Measurements from ENCODE around the gene KCNIP1. TPM values are rescaled to one million over a fixed set of nuclear protein-coding genes. Genes with fewer than 3 reads are reported as not detected.
A peak's percentile ranks its signal among the peaks of the same experiment; 100 is the strongest.

Gene KCNIP1
- not detected for polyA plus RNA-seq (2012; ENCODE audit: insufficient read depth, insufficient read length, low read depth)

GRCh38 chr5:170503990-170504596 is at the start of gene KCNIP1:
KCNIP1 (plus strand) TSS chr5:170504020.
- DNase-seq = peak; percentile 43
- H3K9me3 ChIP-seq = no peaks in the 10 kb centered on the region
- H3K4me1 ChIP-seq = no peaks in the 10 kb centered on the region
- no peak for TF ChIP-seq CTCF (IDR thresholded peaks at IDR 0.05; ENCODE audit: low read depth, low read length)
- H3K27me3 ChIP-seq = peaks cover 48% of the 10 kb centered on the region
- no peak within 1 kb of the TSS for H3K4me3 ChIP-seq (ENCODE audit: low read depth, low read length)
- H3K36me3 ChIP-seq = no peaks in the 10 kb centered on the region

GRCh38 chr5:170463426-170463825 is 40.4 kb upstream of the KCNIP1 start:
- no peaks in the 10 kb centered on the region for H3K36me3 ChIP-seq
- no peaks in the 10 kb centered on the region for H3K4me1 ChIP-seq
- peaks cover 8% of the 10 kb centered on the region; the same call in 1 of the 2 replicates for H3K27me3 ChIP-seq
- H3K9me3 ChIP-seq = no peaks in the 10 kb centered on the region
- no peak overlapping the region for H3K4me3 ChIP-seq (ENCODE audit: low read depth, low read length)
- DNase-seq = no peak
- TF ChIP-seq CTCF (IDR thresholded peaks at IDR 0.05; ENCODE audit: low read depth, low read length) = no peak

GRCh38 chr5:170464280-170465127 is 39.3 kb upstream of the KCNIP1 start:
- no peak for TF ChIP-seq CTCF (IDR thresholded peaks at IDR 0.05; ENCODE audit: low read depth, low read length)
- no peak for DNase-seq

GRCh38 chr5:170466553-170466952 is 37.3 kb upstream of the KCNIP1 start:
- no peak for TF ChIP-seq CTCF (IDR thresholded peaks at IDR 0.05; ENCODE audit: low read depth, low read length)
- Histone ChIP-seq H3K4me1 (no peaks in the 10 kb centered on the region), H3K9me3 (no peaks in the 10 kb centered on the region)

More at GRCh38 chr5:170464280-170465127, 39.3 kb upstream of the KCNIP1 start:
- Histone ChIP-seq H3K27me3 (peaks cover 8% of the 10 kb centered on the region), H3K9me3 (no peaks in the 10 kb centered on the region), H3K4me1 (no peaks in the 10 kb centered on the region), H3K36me3 (no peaks in the 10 kb centered on the region), H3K4me3 (ENCODE audit: low read depth, low read length) (no peak overlapping the region)

GRCh38 chr5:170466988-170467707 is 36.7 kb upstream of the KCNIP1 start:
- no peaks in the 10 kb centered on the region for H3K9me3 ChIP-seq
- no peak for TF ChIP-seq CTCF (IDR thresholded peaks at IDR 0.05; ENCODE audit: low read depth, low read length)
- no peak for DNase-seq
- H3K27me3 ChIP-seq = peaks cover 16% of the 10 kb centered on the region
- H3K4me3 ChIP-seq (ENCODE audit: low read depth, low read length) = no peak overlapping the region
- no peaks in the 10 kb centered on the region for H3K4me1 ChIP-seq
- H3K36me3 ChIP-seq = no peaks in the 10 kb centered on the region

More at GRCh38 chr5:170466553-170466952, 37.3 kb upstream of the KCNIP1 start:
- DNase-seq = no peak
- H3K36me3 ChIP-seq = no peaks in the 10 kb centered on the region
- H3K4me3 ChIP-seq (ENCODE audit: low read depth, low read length) = no peak overlapping the region
- peaks cover 16% of the 10 kb centered on the region for H3K27me3 ChIP-seq

Data from BE2C (cell line).